Neutrophil (primary cell): ENCODE results near the gene B4GALNT1.
A peak's percentile ranks its signal among the peaks of the same experiment; 100 is the strongest.
"Not testable (repeated sequence)": the region's sequence is repeated elsewhere in the genome, so short reads cannot be mapped to it uniquely, and the experiment has no call there.

Source experiments
- H3K27ac ChIP-seq: fragments of 200-600 bp; sonication (generic); 2 replicates; pipeline ENCODE4 v1.5.1; 2016; ENCODE audit warnings: mild to moderate bottlenecking, moderate library complexity
- H3K27me3 ChIP-seq: fragments of 200-600 bp; sonication (generic); 2 replicates; pipeline ENCODE4 v1.6.0; 2016; ENCODE audit warnings: mild to moderate bottlenecking
- H3K36me3 ChIP-seq: fragments of 200-600 bp; sonication (generic); 2 replicates; pipeline ENCODE4 v1.5.1; 2017
- H3K4me1 ChIP-seq, 2 experiments: fragments of 200-600 bp in 1 of 2; sonication (generic) in 1 of 2; 1 replicate in 1 of 2; 2 replicates in 1 of 2; pipeline versions ENCODE4 v1.5.1 to v1.6.1; 2013 to 2016; ENCODE audit warnings: low read depth in 1 of 2, low read length in 1 of 2, mild to moderate bottlenecking in 1 of 2, moderate library complexity in 1 of 2; ENCODE audit not compliant: control insufficient read depth in 1 of 2, insufficient read depth in 1 of 2
- H3K4me3 ChIP-seq, 2 experiments: fragments of 200-600 bp in 1 of 2; sonication (generic) in 1 of 2; 1 replicate in 1 of 2; 2 replicates in 1 of 2; pipeline ENCODE4 v1.5.1; 2013 to 2016; ENCODE audit warnings: low read depth in 1 of 2, low read length in 1 of 2, mild to moderate bottlenecking in 1 of 2, moderate library complexity in 1 of 2
- H3K9me3 ChIP-seq: fragments of 200-600 bp; sonication (generic); 2 replicates; pipeline ENCODE4 v1.5.1; 2016
- CTCF ChIP-seq: fragments of 200-600 bp; sonication (generic); IDR thresholded peaks from 2 replicates; pipeline ENCODE4 v1.5.1; 2016; ENCODE audit warnings: antibody characterized with exemption

The B4GALNT1 gene

GRCh38 chr12:57632958-57633840 is at the start of gene B4GALNT1:
Gene B4GALNT1, minus strand, starts transcription at chr12:57633201. Its CDS starts 1,069 bp downstream, at chr12:57632132.
- Histone ChIP-seq H3K9me3 (no peaks in the 10 kb centered on the region), H3K4me3 (peak within 1 kb of the TSS; percentile 27 to 65), H3K27me3 (peaks cover 98% of the 10 kb centered on the region)

GRCh38 chr12:57679697-57680096 is 46.7 kb upstream of the B4GALNT1 start:
- no peak overlapping the region for H3K27ac ChIP-seq
- no peaks in the 10 kb centered on the region for H3K9me3 ChIP-seq
- TF ChIP-seq CTCF = no peak
- no peaks in the 10 kb centered on the region for H3K36me3 ChIP-seq
- peaks cover 40% of the 10 kb centered on the region for H3K27me3 ChIP-seq
- H3K4me1 ChIP-seq = no peaks in the 10 kb centered on the region
- H3K4me3 ChIP-seq = no peak overlapping the region

More at GRCh38 chr12:57632958-57633840, at the start of gene B4GALNT1:
- Histone ChIP-seq H3K36me3 (no peaks in the 10 kb centered on the region), H3K27ac (no peak within 1 kb of the TSS), H3K4me1 (peaks cover 14 to 18% of the 10 kb centered on the region in 2 experiments)
- peak; percentile 75 for TF ChIP-seq CTCF

GRCh38 chr12:57677947-57678346 is 44.9 kb upstream of the B4GALNT1 start:
- peaks cover 26% of the 10 kb centered on the region for H3K27me3 ChIP-seq
- H3K36me3 ChIP-seq, H3K9me3 ChIP-seq, H3K4me1 ChIP-seq, H3K27ac ChIP-seq, H3K4me3 ChIP-seq: not testable (repeated sequence)

- no peak for TF ChIP-seq CTCF
- Histone ChIP-seq H3K9me3 (no peaks in the 10 kb centered on the region), H3K4me1 (no peaks in the 10 kb centered on the region), H3K27me3 (peaks cover 14% of the 10 kb centered on the region), H3K27ac (no peak overlapping the region), H3K36me3 (no peaks in the 10 kb centered on the region), H3K4me3 (no peak overlapping the region)
Measured at GRCh38 chr12:57674691-57675090, 41.7 kb upstream of the B4GALNT1 start.

GRCh38 chr12:57672801-57673200 is 39.8 kb upstream of the B4GALNT1 start:
- no peaks in the 10 kb centered on the region for H3K36me3 ChIP-seq

GRCh38 chr12:57671811-57672210 is 38.8 kb upstream of the B4GALNT1 start:
- not testable (repeated sequence) for H3K9me3 ChIP-seq, H3K4me1 ChIP-seq, H3K27ac ChIP-seq, H3K36me3 ChIP-seq, H3K4me3 ChIP-seq
- peaks cover 18% of the 10 kb centered on the region for H3K27me3 ChIP-seq

More at GRCh38 chr12:57672801-57673200, 39.8 kb upstream of the B4GALNT1 start:
- H3K27ac ChIP-seq = no peak overlapping the region
- peaks cover 15% of the 10 kb centered on the region for H3K27me3 ChIP-seq
- no peaks in the 10 kb centered on the region for H3K4me1 ChIP-seq
- H3K9me3 ChIP-seq = no peaks in the 10 kb centered on the region
- TF ChIP-seq CTCF = no peak
- no peak overlapping the region for H3K4me3 ChIP-seq

- H3K4me3 ChIP-seq, H3K9me3 ChIP-seq: not testable (repeated sequence)
Measured at GRCh38 chr12:57669691-57670090, 36.7 kb upstream of the B4GALNT1 start.

More at GRCh38 chr12:57669691-57670090, 36.7 kb upstream of the B4GALNT1 start:
- not testable (repeated sequence) for H3K4me1 ChIP-seq, H3K36me3 ChIP-seq, H3K27ac ChIP-seq
- H3K27me3 ChIP-seq = peaks cover 17% of the 10 kb centered on the region
